HT1080 (cell line): ENCODE results near the gene TMEM207. TPM values are rescaled to one million over a fixed set of nuclear protein-coding genes. Genes with fewer than 3 reads are reported as not detected.
"Not testable (repeated sequence)": the region's sequence is repeated elsewhere in the genome, so short reads cannot be mapped to it uniquely, and the experiment has no call there.

Source experiments
- DNase-seq: peaks from one replicate; pipeline ENCODE4 v3.0.0-alpha.2; 2015; ENCODE audit warnings: low read depth
- polyA plus RNA-seq, 2 experiments: library from polyadenylated mRNA; depleted of rRNA; stranded (reverse); fragments of >200 nt; gene quantifications; 2 replicates each; pipeline ENCODE4 v1.2.3, GENCODE V29; 2015
- total RNA-seq: library from RNA; depleted of rRNA; stranded (reverse); fragments of >200 nt; shearing (Covaris generic); gene quantifications from 2 replicates; pipeline ENCODE4 v1.2.3, GENCODE V29; 2014; rRNA removed

The TMEM207 gene
- not detected in 2 replicates for total RNA-seq
- not detected in 2 replicates for polyA plus RNA-seq (2015; cell fraction: cytosol; rRNA removed)
- not detected in 2 replicates for polyA plus RNA-seq (2015; cell fraction: nucleus; rRNA removed)

- DNase-seq: no peak
Observed at GRCh38 chr3:190449801-190450200, at the start of gene TMEM207. TMEM207 (minus strand) TSS chr3:190449901; CDS start chr3:190449809, 92 bp downstream.

DNA sequence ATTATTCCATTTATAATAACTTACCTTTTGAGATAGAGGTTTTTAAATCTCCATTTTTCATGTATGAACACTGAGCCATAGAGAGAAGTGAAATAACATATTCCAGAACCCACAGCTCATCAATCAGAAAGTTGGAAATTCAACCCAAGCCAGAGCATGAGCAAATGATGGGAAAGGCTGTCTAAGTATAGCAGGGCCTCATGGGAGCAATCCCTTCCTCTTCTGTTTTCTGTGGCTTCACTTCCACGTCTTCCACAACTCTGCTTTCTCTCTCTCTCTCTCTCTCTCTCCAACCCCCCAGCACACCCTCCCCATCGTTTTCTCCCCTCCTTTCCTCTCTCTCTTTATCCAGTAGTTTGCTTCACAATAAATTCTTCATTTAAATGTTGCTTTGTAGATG lies 49.4 kb upstream of the TMEM207 start:
- no peak for DNase-seq

DNA sequence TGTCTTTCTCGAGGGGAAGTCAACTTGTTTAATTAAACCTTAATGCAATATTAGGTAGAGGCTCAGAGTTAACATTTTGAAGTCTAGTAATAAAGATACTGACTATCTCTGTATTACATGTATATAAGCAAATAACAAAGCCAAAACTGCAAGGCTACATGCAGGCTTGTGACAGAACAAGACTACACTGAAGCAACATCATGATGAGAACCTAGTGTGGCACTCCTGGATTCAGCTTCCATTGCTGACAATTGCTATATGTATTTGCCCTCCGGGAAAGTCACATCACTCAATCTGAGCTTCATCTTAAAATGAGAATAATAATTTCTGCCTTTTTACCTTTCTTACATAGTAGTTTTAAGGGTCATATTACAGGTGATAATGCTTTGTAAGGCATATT lies 48.6 kb upstream of the TMEM207 start:
- no peak for DNase-seq

DNA sequence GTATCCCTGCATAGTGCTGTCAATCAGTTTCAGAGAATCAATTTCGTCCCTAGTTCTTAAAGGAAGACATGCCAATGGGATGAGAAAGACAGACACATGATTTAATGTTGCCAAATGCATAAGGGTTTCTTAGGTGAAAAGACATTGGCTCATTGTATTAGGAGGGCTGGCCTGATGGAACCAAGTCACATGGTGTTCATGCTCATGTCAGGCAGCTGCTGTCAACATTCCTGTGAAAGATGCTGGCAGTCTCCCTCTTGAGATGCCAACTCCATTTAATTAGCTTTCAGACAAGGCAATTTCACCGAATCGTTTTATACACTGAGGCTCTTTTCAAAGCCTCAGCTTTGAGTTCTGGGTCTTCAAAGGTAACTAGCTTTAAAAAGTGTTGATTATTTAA lies 48.1 kb upstream of the TMEM207 start:
- peak; percentile 59 for DNase-seq

- no peak for DNase-seq
Observed at GRCh38 chr3:190496859-190497258, 47.2 kb upstream of the TMEM207 start.

DNA sequence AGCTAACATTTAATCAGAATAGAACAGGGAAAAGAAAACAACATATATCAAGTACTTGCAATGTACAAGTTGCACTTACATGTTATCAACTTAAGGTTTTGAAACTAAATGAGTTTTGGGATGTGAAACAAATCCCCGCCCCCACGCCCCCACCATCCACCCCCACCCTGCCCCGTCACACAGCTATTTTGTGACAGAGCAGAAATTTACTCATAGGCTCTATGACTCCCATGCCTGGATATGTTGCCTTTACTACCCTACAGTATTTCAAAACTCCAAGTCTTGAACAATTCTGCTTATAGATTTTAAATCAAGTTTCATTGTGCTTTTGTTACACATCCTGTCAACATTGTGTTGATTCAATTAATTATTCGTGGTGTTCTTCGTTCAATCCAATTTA lies 46.1 kb upstream of the TMEM207 start:
- no peak for DNase-seq

DNA sequence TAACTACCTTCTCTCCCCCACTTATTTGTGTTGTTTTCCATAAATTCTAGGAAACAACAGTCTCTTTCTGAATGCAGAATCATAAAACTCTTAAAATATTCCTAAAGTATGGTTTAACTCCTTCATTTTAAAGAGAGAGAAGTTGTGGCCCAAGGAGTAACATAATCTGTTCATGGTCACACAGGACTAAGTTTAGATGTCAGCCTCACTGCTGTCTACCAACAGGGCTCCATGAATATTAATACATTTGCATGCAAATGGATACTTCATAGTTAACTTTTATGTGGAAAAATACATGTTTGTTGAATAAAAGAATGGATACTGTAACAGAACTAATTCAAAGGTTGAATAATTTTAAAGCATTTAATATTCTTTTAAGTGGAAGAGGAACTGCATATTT lies 45.7 kb upstream of the TMEM207 start:
- DNase-seq: no peak

DNA sequence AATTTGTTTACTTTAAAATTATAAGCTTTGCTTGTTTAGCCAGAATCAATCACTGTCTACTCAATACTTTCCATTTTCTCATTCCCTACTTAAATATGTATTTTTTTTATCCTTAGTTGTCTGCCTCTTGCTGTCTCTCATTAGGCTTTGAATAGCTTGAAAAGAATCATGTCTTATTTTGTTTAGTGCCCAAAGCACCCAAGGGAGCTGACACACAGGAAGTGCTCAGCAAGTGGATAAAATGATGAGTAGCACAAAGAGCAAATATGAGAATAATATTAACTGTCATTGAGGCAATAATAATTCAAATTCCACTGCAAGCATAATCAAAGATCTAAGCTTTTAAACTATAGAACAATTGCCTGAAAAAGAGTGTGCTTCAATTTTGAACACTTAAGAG lies 45.2 kb upstream of the TMEM207 start:
- DNase-seq: no peak

GRCh38 chr3:190492966-190493365 lies 43.3 kb upstream of the TMEM207 start:
- no peak for DNase-seq

- no peak for DNase-seq
Observed at GRCh38 chr3:190492129-190492528, 42.4 kb upstream of the TMEM207 start.

DNA sequence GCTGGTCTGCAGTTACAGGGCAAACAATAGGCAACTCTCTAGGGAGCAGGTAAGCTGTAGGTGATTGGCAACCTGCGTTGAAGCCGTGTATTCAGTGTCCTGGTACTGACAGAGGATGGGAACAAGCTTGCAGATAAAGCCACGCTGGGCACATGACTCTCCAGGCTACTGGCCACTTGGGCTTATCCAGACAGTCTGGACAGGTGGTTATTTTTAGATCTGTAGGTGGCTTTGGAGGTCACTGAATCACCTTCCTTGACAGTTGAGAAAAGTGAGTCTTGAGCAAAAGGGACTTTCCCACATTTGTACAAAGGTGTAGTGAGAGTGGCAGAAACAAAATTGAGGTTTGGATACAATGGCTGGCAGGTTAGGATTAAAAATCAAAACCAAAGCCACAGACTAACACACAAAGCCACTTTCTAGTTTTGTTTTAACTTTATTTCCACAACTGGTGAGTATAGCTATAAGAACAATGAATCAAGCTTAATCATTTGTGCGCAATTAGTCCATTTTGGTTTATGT lies 41.9 kb upstream of the TMEM207 start:
- DNase-seq: peak; percentile 37

DNA sequence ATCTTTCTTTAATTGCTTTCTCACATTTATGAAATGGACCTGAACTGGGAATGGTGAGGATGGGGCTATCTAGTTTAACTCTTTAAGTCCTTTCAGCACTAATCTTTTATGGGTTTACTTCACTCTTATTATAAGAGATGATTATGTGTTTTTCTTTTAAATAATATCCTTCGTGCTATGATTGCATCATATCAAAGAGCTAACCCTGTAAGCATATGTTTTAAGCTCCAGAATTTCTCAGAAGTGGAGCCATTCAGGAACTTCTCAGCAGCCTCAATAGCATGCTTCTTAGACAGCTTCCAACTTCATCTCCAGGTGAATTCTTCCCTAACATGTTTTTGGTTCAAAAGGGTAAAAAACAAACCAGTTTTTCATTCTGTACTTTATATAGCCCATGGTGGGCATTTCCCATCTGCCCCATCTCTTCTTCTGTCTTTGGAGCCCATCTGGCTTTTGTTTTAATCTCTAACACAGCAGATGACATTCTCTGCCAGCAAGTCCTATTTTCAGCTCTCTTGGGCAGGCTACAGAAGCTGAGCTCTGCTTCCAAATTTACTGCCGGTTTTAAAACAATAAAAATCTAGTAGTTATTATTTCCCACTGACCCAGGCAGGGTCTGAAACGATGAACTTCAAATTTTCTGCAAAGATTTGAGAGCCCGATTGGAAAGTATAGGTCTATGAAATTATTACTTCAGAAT lies 37.4 kb upstream of the TMEM207 start:
- DNase-seq: no peak

- DNase-seq: no peak
Observed at GRCh38 chr3:190486533-190486864, 36.8 kb upstream of the TMEM207 start.

DNA sequence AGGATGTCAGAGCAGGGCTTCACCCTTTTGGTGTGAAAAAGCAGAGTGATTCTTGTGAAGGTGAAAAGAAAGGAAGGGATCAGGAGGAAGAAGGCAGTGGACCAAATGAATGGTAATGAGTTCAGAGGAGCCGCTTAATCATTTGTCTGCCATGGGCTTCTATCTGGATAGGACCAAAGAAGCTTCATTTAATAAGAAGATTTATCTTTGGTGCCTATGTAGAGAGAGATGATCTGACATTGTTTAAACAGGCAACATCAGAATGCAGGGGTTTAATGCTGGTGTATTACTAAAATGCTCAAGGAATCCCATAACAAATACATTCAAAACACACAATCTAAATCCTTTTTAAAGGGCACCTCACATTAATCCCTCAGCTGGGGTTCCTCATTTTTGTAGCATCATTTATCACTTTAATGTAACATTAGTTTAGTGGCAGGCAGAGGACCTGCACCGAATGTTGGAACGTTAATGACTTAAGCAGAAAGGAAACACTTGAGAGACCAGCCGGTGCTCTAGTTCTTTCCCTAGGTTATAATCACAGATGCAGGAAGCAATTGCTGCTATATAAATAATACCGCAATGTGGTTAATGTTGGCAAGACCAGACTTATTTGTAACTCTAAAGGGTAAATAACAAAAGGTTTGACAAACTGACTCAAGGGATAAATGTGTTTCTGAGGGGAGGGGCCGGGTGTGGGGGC lies 36.3 kb upstream of the TMEM207 start:
- no peak for DNase-seq

GRCh38 chr3:190481779-190482178 lies 32.1 kb upstream of the TMEM207 start:
- DNase-seq: no peak

- DNase-seq: not testable (repeated sequence)
Observed at GRCh38 chr3:190473261-190473660, 23.6 kb upstream of the TMEM207 start.

DNA sequence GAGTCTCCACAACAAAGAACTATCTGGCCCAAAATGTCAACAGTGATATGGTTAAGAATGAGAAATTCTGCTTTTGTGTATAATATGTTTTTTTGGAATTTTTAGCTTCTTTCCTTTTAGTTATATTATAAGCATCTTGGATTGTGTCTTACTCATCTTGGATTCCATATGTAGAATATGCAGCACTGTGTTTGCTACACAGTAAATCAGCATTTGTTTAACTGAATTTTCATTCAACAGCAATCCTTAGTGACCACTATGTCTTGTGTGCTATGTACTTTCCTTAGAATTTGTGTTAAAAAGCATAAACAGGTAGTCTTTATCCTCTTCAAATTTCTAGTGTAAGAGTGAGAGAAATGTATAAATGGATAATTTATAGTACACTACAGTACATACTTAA lies 18.2 kb upstream of the TMEM207 start:
- DNase-seq: no peak

DNA sequence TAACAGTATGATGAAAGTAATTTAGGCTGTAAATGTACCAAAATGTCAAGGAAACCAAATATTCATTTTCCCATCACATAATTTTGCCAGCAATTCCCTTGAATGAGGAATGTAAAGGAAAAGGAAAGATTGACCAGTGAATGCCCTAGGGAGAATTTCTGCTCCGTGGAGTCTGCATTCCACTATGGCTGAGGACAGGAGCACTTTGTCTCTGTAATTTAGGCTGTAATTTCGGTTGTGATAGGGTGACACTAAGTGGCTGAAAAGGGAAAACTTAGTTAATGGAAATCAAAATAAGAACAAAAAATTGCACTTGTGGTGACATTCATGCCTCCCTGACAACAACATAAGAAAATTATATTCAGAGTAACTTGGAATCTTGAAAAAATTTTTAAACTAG lies 8.3 kb upstream of the TMEM207 start:
- DNase-seq: no peak

GRCh38 chr3:190456770-190457169 lies 7.1 kb upstream of the TMEM207 start:
- no peak for DNase-seq

- DNase-seq: no peak
Observed at GRCh38 chr3:190455828-190456227, 6.1 kb upstream of the TMEM207 start.

DNA sequence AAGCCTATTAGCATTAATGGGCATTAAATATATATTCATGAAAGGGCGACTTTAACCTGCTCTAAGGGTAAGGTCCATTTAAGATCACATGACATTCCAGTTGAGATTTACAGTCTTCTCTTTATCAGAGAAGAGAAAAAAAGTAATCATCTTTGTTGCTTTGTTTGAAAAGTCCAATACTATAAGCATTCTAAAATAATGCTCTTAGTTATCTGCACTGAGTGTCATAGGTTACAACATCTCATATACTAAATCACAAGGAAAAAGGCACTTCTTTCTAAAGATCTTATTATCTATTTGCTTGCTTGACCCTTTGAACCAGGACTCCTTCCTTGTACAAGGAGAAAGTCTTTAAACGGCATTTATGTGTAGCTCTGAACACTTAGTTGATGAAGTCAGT lies 1.4 kb downstream of the TMEM207 start:
- DNase-seq: no peak

DNA sequence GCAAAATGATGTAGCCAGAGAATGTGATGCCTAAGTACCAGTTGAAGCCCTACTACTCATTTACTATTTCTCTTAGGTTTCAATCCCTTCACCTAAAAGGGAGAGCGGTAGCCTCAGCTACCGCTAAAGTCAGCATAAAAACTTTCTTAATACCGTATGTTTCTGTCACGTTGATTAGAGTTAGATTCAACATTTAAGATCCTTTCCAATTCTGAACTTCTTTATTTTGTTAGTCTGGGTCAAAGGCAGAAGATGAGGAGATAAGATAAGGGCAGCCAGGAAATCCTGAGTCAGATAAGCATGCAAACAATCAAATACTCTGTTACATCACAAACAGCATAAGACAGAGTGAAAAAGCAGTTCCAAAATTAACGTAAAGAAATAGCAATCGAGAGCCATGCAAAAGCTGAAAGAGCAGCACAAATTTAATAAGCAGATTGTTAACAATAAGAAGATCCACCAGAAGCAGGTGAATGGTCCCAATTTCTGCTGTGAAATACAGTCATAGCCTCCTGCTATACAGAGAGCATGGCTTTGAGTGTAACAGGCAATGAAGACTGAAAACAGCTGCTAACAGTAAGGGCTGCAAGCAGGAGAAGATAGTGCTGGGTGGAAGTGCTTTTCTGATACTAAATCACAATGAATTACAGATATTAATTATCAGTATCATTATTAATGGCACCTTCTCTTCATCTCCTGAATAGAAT lies 3.0 kb downstream of the TMEM207 start:
- DNase-seq: no peak
